Liver (tissue), 9 donors: ENCODE results near the gene POPDC2. TPM values are rescaled to one million over a fixed set of nuclear protein-coding genes. Genes with fewer than 3 reads are reported as not detected.

ENCODE experiments used
- DNase-seq: peaks from one replicate; pipeline ENCODE4 v3.0.0-alpha.2; 2017; ENCODE audit warnings: low spot score
- H3K27ac ChIP-seq, 2 donors: one replicate each; pipeline ENCODE4 v1.7.0; 2013; ENCODE audit warnings: inconsistent platforms in 2 of 2, low read length in 2 of 2, control low read depth in 1 of 2, low read depth in 1 of 2, mild to moderate bottlenecking in 1 of 2
- H3K27me3 ChIP-seq, 4 donors: one replicate each; pipeline versions ENCODE4 v1.6.1 to v1.7.0; 2013; ENCODE audit warnings: low read length in 3 of 4, inconsistent platforms in 1 of 4, mild to moderate bottlenecking in 1 of 4, moderate library complexity in 1 of 4; ENCODE audit not compliant: control insufficient read depth in 4 of 4, insufficient read depth in 4 of 4
- H3K36me3 ChIP-seq, 4 donors: one replicate each; pipeline versions ENCODE4 v1.6.1 to v1.7.0; 2013; ENCODE audit warnings: low read length in 3 of 4, mild to moderate bottlenecking in 3 of 4, low read depth in 1 of 4, moderate library complexity in 1 of 4; ENCODE audit not compliant: control insufficient read depth in 4 of 4, insufficient read depth in 3 of 4
- H3K4me1 ChIP-seq, 4 donors: one replicate each; pipeline versions ENCODE4 v1.6.1 to v1.7.0; 2013; ENCODE audit warnings: low read length in 3 of 4, mild to moderate bottlenecking in 3 of 4, moderate library complexity in 1 of 4; ENCODE audit not compliant: control insufficient read depth in 4 of 4, insufficient read depth in 4 of 4
- H3K4me3 ChIP-seq, 3 donors: one replicate each; pipeline versions ENCODE4 v1.6.1 to v1.7.0; 2013; ENCODE audit warnings: low read length in 3 of 3, control low read depth in 1 of 3, low read depth in 1 of 3, mild to moderate bottlenecking in 1 of 3
- H3K9ac ChIP-seq, 2 donors: one replicate each; pipeline ENCODE4 v1.7.0; 2013; ENCODE audit warnings: low read length in 2 of 2, mild to moderate bottlenecking in 2 of 2, moderate library complexity in 2 of 2, control low read depth in 1 of 2, low read depth in 1 of 2
- H3K9me3 ChIP-seq, 4 donors: one replicate each; pipeline versions ENCODE4 v1.6.1 to v1.7.0; 2013; ENCODE audit warnings: low read length in 3 of 4; ENCODE audit not compliant: control insufficient read depth in 4 of 4
- EGR1 ChIP-seq, 2 donors: IDR thresholded peaks; 2 replicates each; pipeline ENCODE4 v1.6.1; 2016 to 2018; ENCODE audit warnings: antibody characterized with exemption in 2 of 2, low read depth in 2 of 2
- FOXA1 ChIP-seq: IDR thresholded peaks from 2 replicates; pipeline ENCODE4 v1.6.1; 2016; ENCODE audit warnings: antibody characterized with exemption
- GABPA ChIP-seq, 2 donors: IDR thresholded peaks in 1 of 2; conservative IDR thresholded peaks in 1 of 2; 2 replicates each; pipeline ENCODE4 v1.6.1; 2016; ENCODE audit warnings: antibody characterized with exemption in 2 of 2, mild to moderate bottlenecking in 1 of 2, moderate library complexity in 1 of 2
- HNF4A ChIP-seq, 2 donors: conservative IDR thresholded peaks; 2 replicates each; pipeline ENCODE4 v1.6.1; 2016; ENCODE audit warnings: antibody characterized with exemption in 2 of 2, mild to moderate bottlenecking in 2 of 2
- HNF4G ChIP-seq: IDR thresholded peaks from 2 replicates; pipeline ENCODE4 v1.6.1; 2016; ENCODE audit warnings: antibody characterized with exemption
- JUND ChIP-seq, 2 donors: IDR thresholded peaks; 2 replicates each; pipeline ENCODE4 v1.6.1; 2016; ENCODE audit warnings: antibody characterized with exemption in 2 of 2
- NR2F2 ChIP-seq: IDR thresholded peaks from 2 replicates; pipeline ENCODE4 v1.6.1; 2016; ENCODE audit warnings: antibody characterized with exemption
- RAD21 ChIP-seq, 2 donors: IDR thresholded peaks; 2 replicates each; pipeline ENCODE4 v1.6.1; 2016; ENCODE audit warnings: antibody characterized with exemption in 2 of 2, mild to moderate bottlenecking in 2 of 2
- RXRA ChIP-seq, 2 donors: IDR thresholded peaks; 2 replicates each; pipeline ENCODE4 v1.6.1; 2017 to 2018; ENCODE audit warnings: antibody characterized with exemption in 2 of 2, mild to moderate bottlenecking in 1 of 2
- SP1 ChIP-seq: IDR thresholded peaks from 2 replicates; pipeline ENCODE4 v1.6.1; 2018; ENCODE audit warnings: antibody characterized with exemption, mild to moderate bottlenecking
- TAF1 ChIP-seq: conservative IDR thresholded peaks from 2 replicates; pipeline ENCODE4 v1.6.1; 2016; ENCODE audit warnings: antibody characterized with exemption, mild to moderate bottlenecking
- YY1 ChIP-seq: IDR thresholded peaks from 2 replicates; pipeline ENCODE4 v1.6.1; 2016; ENCODE audit warnings: antibody characterized with exemption, mild to moderate bottlenecking
- WGBS: extraction: QIAGEN DNeasy Blood & Tissue Kit; methylation state at CpG from one replicate; pipeline ENCODE4 v1.1.7; 2013; 5-methylcytosine and 5-hydroxymethylcytosine counted together
- polyA plus RNA-seq, 2 donors: library from polyadenylated mRNA; stranded (reverse) in 1 of 2; unstranded in 1 of 2; fragments of 200-250 nt in 1 of 2; fragments of >200 nt in 1 of 2; fragmentation: Nextera tagmentation in 1 of 2; extraction: Ambion mirVana in 1 of 2; gene quantifications; one replicate each; pipeline versions ENCODE4 v1.2.1 to v1.2.3, GENCODE V29; 2013 to 2015
- total RNA-seq, 2 donors: library from RNA; depleted of rRNA; stranded (reverse); fragments of >200 nt; gene quantifications; one replicate each; pipeline ENCODE4 v1.2.3, GENCODE V29; 2014
- TF ChIP-seq, protein P1 (sequence below): IDR thresholded peaks from 2 replicates; pipeline ENCODE4 v1.6.1; 2016; ENCODE audit warnings: antibody characterized with exemption
- TF ChIP-seq, protein P2 (sequence below): fragments of 150-350 bp; IDR thresholded peaks from 2 replicates; pipeline ENCODE4 v1.5.1; 2017; ENCODE audit warnings: improper control_type of control experiment, low read depth, low read length; ENCODE audit not compliant: missing input control
- TF ChIP-seq, protein P3 (sequence below): IDR thresholded peaks from 2 replicates; pipeline ENCODE4 v1.6.1; 2016; ENCODE audit warnings: antibody characterized with exemption
- donor health status: healthy.
- donor health status: healthy.
- donor health status: healthy.
- donor health status: healthy.
- donor health status: healthy.

POPDC2 gene
- total and polyA plus RNA-seq, 4 donors: 0.16 to 1.1 (median 0.46) TPM

DNA sequence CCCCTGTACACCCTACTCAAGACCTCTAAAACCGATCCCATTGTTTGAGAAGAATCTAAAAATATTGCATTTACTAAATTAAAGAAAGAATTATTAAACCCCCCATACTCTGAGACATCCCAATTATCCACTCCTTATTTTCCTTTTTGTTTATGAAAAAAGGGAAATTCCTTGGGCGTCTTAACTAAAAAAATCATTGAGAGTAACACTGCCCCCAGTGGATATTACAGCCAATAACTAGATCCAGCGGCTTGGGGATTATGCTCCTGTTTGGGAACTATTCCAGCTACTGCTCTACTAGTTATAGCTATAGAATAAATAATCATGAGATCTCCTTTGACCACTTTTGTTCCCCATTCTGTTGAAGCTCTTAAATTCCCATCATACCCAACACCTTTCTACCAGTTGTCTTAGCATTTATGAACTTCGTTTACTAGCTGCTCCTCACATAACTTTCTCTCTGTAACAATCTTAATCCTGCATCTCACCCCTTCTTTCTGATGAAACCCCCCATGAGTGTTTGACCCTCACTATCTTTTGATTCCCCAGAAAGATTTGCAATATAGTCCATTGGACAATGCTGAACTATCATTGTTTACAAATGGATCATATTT lies 29.8 kb upstream of the POPDC2 start:
- Histone ChIP-seq H3K36me3 (no peaks in the 10 kb centered on the region), H3K9ac (no peak overlapping the region), H3K4me1 (no peaks in the 10 kb centered on the region), H3K9me3 (no peaks in the 10 kb centered on the region), H3K4me3 (no peak overlapping the region), H3K27me3 (no peaks in the 10 kb centered on the region), H3K27ac (no peak overlapping the region)
- no peak for DNase-seq
- WGBS: 57% methylated on average over 4 of the region's 4 CpGs
- TF ChIP-seq, protein P1, sequence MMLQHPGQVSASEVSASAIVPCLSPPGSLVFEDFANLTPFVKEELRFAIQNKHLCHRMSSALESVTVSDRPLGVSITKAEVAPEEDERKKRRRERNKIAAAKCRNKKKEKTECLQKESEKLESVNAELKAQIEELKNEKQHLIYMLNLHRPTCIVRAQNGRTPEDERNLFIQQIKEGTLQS: no peak
- TF ChIP-seq, protein P2, sequence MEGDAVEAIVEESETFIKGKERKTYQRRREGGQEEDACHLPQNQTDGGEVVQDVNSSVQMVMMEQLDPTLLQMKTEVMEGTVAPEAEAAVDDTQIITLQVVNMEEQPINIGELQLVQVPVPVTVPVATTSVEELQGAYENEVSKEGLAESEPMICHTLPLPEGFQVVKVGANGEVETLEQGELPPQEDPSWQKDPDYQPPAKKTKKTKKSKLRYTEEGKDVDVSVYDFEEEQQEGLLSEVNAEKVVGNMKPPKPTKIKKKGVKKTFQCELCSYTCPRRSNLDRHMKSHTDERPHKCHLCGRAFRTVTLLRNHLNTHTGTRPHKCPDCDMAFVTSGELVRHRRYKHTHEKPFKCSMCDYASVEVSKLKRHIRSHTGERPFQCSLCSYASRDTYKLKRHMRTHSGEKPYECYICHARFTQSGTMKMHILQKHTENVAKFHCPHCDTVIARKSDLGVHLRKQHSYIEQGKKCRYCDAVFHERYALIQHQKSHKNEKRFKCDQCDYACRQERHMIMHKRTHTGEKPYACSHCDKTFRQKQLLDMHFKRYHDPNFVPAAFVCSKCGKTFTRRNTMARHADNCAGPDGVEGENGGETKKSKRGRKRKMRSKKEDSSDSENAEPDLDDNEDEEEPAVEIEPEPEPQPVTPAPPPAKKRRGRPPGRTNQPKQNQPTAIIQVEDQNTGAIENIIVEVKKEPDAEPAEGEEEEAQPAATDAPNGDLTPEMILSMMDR: peak; percentile 48
- TF ChIP-seq RAD21 (IDR thresholded peaks at IDR 0.05): peak; percentile 51 to 73

DNA sequence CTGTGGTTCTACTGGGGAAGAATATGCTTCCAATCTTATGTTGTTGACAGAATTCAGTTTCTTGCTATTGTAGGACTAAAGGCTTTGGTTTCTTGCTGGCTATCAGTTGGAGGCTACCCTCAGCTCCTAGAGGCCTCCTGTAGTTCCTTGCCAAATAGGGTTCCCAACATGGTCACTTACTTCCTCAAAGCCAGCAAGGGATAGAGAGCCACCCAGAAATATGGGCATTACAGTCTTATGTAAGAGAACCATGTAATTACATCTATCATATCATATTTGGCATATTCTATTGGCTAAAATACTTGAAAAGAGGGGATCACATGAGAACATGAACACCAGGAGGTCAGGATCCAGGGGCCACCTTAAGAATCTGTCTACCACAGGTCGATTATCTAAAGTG lies 23.0 kb upstream of the POPDC2 start:
- H3K36me3 ChIP-seq: no peaks in the 10 kb centered on the region
- no peaks in the 10 kb centered on the region for H3K4me1 ChIP-seq
- peak overlapping the region in 1 of 2 donors; percentile 31 for H3K9ac ChIP-seq
- no peaks in the 10 kb centered on the region for H3K9me3 ChIP-seq
- WGBS: 30% methylated on average over 1 of the region's 1 CpG
- TF ChIP-seq HNF4A (conservative IDR thresholded peaks at IDR 0.05) (no peak), RAD21 (IDR thresholded peaks at IDR 0.05) (no peak), YY1 (no peak), HNF4G (no peak), GABPA (IDR thresholded peaks at IDR 0.05 in 1 of 2, conservative IDR thresholded peaks at IDR 0.05 in 1 of 2) (no peak), EGR1 (IDR thresholded peaks at IDR 0.05; ENCODE audit: low read depth in 2 of 2) (no peak), FOXA1 (no peak)
- TF ChIP-seq, protein P1: no peak
- TF ChIP-seq, protein P2: no peak
- TF ChIP-seq, protein P3, sequence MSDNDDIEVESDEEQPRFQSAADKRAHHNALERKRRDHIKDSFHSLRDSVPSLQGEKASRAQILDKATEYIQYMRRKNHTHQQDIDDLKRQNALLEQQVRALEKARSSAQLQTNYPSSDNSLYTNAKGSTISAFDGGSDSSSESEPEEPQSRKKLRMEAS: no peak
- DNase-seq: no peak
- H3K4me3 ChIP-seq: no peak overlapping the region
- H3K27ac ChIP-seq: no peak overlapping the region
- no peaks in the 10 kb centered on the region for H3K27me3 ChIP-seq

DNA sequence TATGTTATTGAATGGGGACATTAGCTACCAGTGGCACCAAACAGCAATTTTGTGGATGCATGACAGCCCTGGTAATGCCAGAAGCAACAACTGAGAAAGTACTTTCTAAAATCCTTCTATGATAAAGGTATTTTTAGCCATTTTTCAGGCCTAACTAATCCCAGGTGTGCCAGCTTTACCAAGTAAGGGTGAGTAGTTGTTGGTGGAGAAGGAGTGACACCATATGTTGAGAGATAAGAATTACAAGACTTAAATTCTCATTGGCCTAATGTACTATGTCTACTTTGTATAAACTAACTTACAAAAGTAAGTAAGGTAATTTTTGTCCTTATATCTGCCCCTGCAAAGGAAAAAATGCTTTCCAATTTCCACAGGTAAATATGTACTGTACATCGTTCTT lies 20.9 kb upstream of the POPDC2 start:
- Histone ChIP-seq H3K4me1 (peaks cover 0 to 11% (median 7%) of the 10 kb centered on the region in 4 donors), H3K27ac (no peak overlapping the region), H3K9me3 (no peaks in the 10 kb centered on the region), H3K27me3 (no peaks in the 10 kb centered on the region), H3K4me3 (no peak overlapping the region), H3K36me3 (no peaks in the 10 kb centered on the region), H3K9ac (no peak overlapping the region)
- TF ChIP-seq RAD21 (IDR thresholded peaks at IDR 0.05): peak; percentile 83 to 84
- TF ChIP-seq TAF1: no peak
- TF ChIP-seq JUND (IDR thresholded peaks at IDR 0.05): no peak
- no peak for TF ChIP-seq RXRA (IDR thresholded peaks at IDR 0.05)
- TF ChIP-seq NR2F2: no peak
- TF ChIP-seq EGR1 (IDR thresholded peaks at IDR 0.05; ENCODE audit: low read depth in 2 of 2): no peak
- no peak for TF ChIP-seq HNF4A (conservative IDR thresholded peaks at IDR 0.05)
- no peak for TF ChIP-seq HNF4G
- no peak for TF ChIP-seq GABPA (IDR thresholded peaks at IDR 0.05 in 1 of 2, conservative IDR thresholded peaks at IDR 0.05 in 1 of 2)
- TF ChIP-seq SP1: no peak
- TF ChIP-seq, protein P2: peak; percentile 39
- TF ChIP-seq, protein P1: no peak
- no peak for DNase-seq
- 50% methylated on average over 1 of the region's 1 CpG for WGBS
